ENCODE results near the gene NSG1. TPM values are rescaled to one million over a fixed set of nuclear protein-coding genes. Genes with fewer than 3 reads are reported as not detected.
A peak's percentile ranks its signal among the peaks of the same experiment; 100 is the strongest.

Gene NSG1
- total RNA-seq, 1 experiment from 2014 or later = not detected

- DNase-seq = peak; percentile 17 to 49
Measured at GRCh38 chr4:4430492-4431195, 43.7 kb downstream of the NSG1 start.

GRCh38 chr4:4432341-4433125, 45.6 kb downstream of the NSG1 start:
- no peak overlapping the region for H3K4me3 ChIP-seq
- no peaks in the 10 kb centered on the region for H3K9me2 ChIP-seq (ENCODE audit: insufficient read depth)
- H3K36me3 ChIP-seq (ENCODE audit: low read depth) = no peaks in the 10 kb centered on the region
- DNase-seq = no peak
- no peaks in the 10 kb centered on the region for H3K27me3 ChIP-seq (ENCODE audit: insufficient read depth, low read depth)
- no peaks in the 10 kb centered on the region for H3F3A ChIP-seq (ENCODE audit: insufficient read depth, low read depth)
- no peak overlapping the region for H2AFZ ChIP-seq
- H4K20me1 ChIP-seq (ENCODE audit: insufficient read depth) = no peaks in the 10 kb centered on the region
- no peak overlapping the region for H3K27ac ChIP-seq
- no peaks in the 10 kb centered on the region for H3K4me1 ChIP-seq (replicated peaks; ENCODE audit: insufficient read depth)
- BruUV-seq (replicated peaks) = no TSS peak
- ChIA-PET CTCF (no interaction called here), POLR2A (ENCODE audit: unreplicated experiment) (no interaction called here)
- H3K9me3 ChIP-seq (ENCODE audit: insufficient read depth, low read depth) = no peaks in the 10 kb centered on the region
- H3K4me2 ChIP-seq = no peak overlapping the region
- no peak for TF ChIP-seq CTCF (conservative IDR thresholded peaks at IDR 0.05)
- TF ChIP-seq EZH2 (IDR thresholded peaks at IDR 0.05; ENCODE audit: low read depth) = no peak
- intact Hi-C loops (cut with micrococcal nuclease; ENCODE audit: unreplicated experiment) = loop anchor here (5.0 kb wide), 1 partner anchor 170 kb away; no protein-coding TSS in a partner anchor
- no peaks in the 10 kb centered on the region for H3K79me2 ChIP-seq (ENCODE audit: low read depth)

More at GRCh38 chr4:4430492-4431195, 43.7 kb downstream of the NSG1 start:
- intact Hi-C loops (cut with micrococcal nuclease; ENCODE audit: unreplicated experiment) = loop anchor here (5.0 kb wide), 1 partner anchor 168 kb away; no protein-coding TSS in a partner anchor
- H3K9me2 ChIP-seq (ENCODE audit: insufficient read depth) = no peaks in the 10 kb centered on the region
- ChIA-PET CTCF (no interaction called here), POLR2A (ENCODE audit: unreplicated experiment) (no interaction called here)
- no peak overlapping the region for H3K4me3 ChIP-seq
- no peak for TF ChIP-seq EZH2 (IDR thresholded peaks at IDR 0.05; ENCODE audit: low read depth)
- peak; percentile 61 for TF ChIP-seq CTCF (conservative IDR thresholded peaks at IDR 0.05)
- BruUV-seq (replicated peaks) = no TSS peak
- H3K4me1 ChIP-seq (replicated peaks; ENCODE audit: insufficient read depth) = no peaks in the 10 kb centered on the region
- H3K9me3 ChIP-seq (ENCODE audit: insufficient read depth, low read depth) = no peaks in the 10 kb centered on the region
- no peaks in the 10 kb centered on the region for H3F3A ChIP-seq (ENCODE audit: insufficient read depth, low read depth)
- H3K36me3 ChIP-seq (ENCODE audit: low read depth) = no peaks in the 10 kb centered on the region
- H3K27ac ChIP-seq = no peak overlapping the region
- no peaks in the 10 kb centered on the region for H4K20me1 ChIP-seq (ENCODE audit: insufficient read depth)
- H3K4me2 ChIP-seq = no peak overlapping the region
- no peaks in the 10 kb centered on the region for H3K79me2 ChIP-seq (ENCODE audit: low read depth)
- no peak overlapping the region for H2AFZ ChIP-seq
- no peaks in the 10 kb centered on the region for H3K27me3 ChIP-seq (ENCODE audit: insufficient read depth, low read depth)

DNA sequence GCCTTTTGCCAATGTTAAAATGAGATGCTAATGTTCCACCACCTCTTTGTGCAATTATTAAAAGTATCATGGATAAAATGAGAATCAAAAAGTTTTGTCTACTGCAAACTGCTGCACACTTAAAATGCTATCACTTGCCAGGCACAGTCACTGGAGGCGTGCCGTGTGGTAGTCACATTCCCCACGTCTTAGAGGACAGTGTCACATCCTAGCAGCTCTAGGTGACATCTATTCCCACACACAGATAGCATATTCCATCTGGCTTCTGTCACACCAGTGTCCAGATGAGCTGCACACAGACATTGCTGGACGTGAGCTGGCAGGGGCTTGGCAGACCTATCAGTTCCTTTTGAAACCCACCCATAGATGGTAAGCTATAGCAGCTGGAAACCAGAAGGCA, 47.0 kb downstream of the NSG1 start:
- Histone ChIP-seq H3K36me3 (ENCODE audit: low read depth) (no peaks in the 10 kb centered on the region), H3K27ac (no peak overlapping the region), H3K9me2 (ENCODE audit: insufficient read depth) (no peaks in the 10 kb centered on the region), H3K4me3 (no peak overlapping the region), H3K4me2 (no peak overlapping the region), H3K4me1 (replicated peaks; ENCODE audit: insufficient read depth) (no peaks in the 10 kb centered on the region), H4K20me1 (ENCODE audit: insufficient read depth) (no peaks in the 10 kb centered on the region), H3K9me3 (ENCODE audit: insufficient read depth, low read depth) (no peaks in the 10 kb centered on the region), H3K27me3 (ENCODE audit: insufficient read depth, low read depth) (no peaks in the 10 kb centered on the region), H3F3A (ENCODE audit: insufficient read depth, low read depth) (no peaks in the 10 kb centered on the region), H3K79me2 (ENCODE audit: low read depth) (no peaks in the 10 kb centered on the region), H2AFZ (no peak overlapping the region)
- TF ChIP-seq CTCF (conservative IDR thresholded peaks at IDR 0.05) (no peak), EZH2 (IDR thresholded peaks at IDR 0.05; ENCODE audit: low read depth) (no peak)
- intact Hi-C loops (cut with micrococcal nuclease; ENCODE audit: unreplicated experiment) = loop anchor here (5.0 kb wide), 1 partner anchor 172 kb away; no protein-coding TSS in a partner anchor
- ChIA-PET POLR2A (ENCODE audit: unreplicated experiment) (no interaction called here), CTCF (no interaction called here)
- DNase-seq = no peak
- no TSS peak for BruUV-seq (replicated peaks)
